Right atrium auricular region (tissue), 2 donors: ENCODE data around the gene TMPRSS6. TPM values are rescaled to one million over a fixed set of nuclear protein-coding genes. Genes with fewer than 3 reads are reported as not detected.

Experiments used
- DNase-seq: peaks from one replicate; pipeline ENCODE4 v3.0.0-alpha.2; 2019; ENCODE audit warnings: low spot score
- H3K27ac ChIP-seq, 2 donors: fragments of 200-600 bp; sonication (generic); 1 replicate in 1 of 2; 2 replicates in 1 of 2; pipeline ENCODE4 v1.5.1; 2016 to 2019
- H3K27me3 ChIP-seq, 2 donors: fragments of 200-600 bp; sonication (generic); one replicate each; pipeline versions ENCODE4 v1.5.1 to v1.6.0; 2017 to 2019
- H3K36me3 ChIP-seq: fragments of 200-600 bp; sonication (generic); one replicate; pipeline ENCODE4 v1.5.1; 2016
- H3K4me1 ChIP-seq, 2 donors: fragments of 200-600 bp; sonication (generic); one replicate each; pipeline versions ENCODE4 v1.5.1 to v1.6.0; 2017 to 2019
- H3K4me3 ChIP-seq, 2 donors: fragments of 200-600 bp; sonication (generic); 1 replicate in 1 of 2; 2 replicates in 1 of 2; pipeline ENCODE4 v1.5.1; 2017 to 2019; ENCODE audit warnings: mild to moderate bottlenecking in 1 of 2, moderate library complexity in 1 of 2
- H3K9me3 ChIP-seq, 2 donors: fragments of 200-600 bp; sonication (generic); one replicate each; pipeline ENCODE4 v1.5.1; 2019
- total RNA-seq, 2 donors: library from RNA; depleted of rRNA; stranded (reverse); fragments of >200 nt; gene quantifications; one replicate each; pipeline ENCODE4 v1.1.0, GENCODE V29; 2016
- TF ChIP-seq, protein P1 (sequence below), 2 donors: fragments of 200-600 bp; sonication (generic); IDR thresholded peaks; one replicate each; pipeline ENCODE4 v1.5.1; 2019; ENCODE audit warnings: antibody characterized with exemption in 2 of 2

TMPRSS6 gene
- total RNA-seq, 2 donors from 2014 or later, result not detected

DNA sequence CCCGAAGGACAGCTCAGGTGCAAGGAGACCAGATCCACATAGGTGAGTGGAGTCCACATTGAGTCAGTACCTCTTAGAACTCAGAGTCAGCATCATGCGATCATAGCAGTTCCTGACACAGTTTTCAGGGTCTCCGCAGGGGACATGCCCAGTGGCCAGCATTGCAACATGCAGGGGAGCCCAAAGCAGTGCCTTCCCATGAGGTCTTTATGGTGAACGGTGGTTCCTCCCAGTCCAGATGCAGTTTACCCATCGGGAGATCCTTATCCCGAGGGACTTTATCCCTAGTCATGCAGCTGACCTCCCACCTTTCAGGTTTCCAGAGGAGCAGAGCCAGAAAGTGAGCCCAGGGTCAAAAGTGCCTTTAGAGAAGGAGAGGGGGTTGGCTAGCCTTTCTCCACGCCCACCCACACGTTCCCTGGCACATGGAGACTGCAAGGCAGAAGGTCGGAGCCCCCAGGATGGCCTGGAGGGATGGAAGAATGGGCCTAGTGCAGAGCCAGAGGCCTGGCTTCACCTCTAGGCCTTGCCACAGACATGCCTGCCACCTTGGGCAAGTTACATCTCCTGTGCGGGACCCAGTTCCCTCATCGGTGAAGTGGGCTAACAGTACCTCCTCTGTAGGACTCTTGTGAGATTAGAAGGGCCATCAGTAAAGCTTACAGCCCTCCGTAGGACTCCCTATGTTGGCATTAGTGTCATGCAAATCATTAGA is 51.6 kb downstream of the TMPRSS6 start:
- no peak for DNase-seq
- TF ChIP-seq, protein P1, sequence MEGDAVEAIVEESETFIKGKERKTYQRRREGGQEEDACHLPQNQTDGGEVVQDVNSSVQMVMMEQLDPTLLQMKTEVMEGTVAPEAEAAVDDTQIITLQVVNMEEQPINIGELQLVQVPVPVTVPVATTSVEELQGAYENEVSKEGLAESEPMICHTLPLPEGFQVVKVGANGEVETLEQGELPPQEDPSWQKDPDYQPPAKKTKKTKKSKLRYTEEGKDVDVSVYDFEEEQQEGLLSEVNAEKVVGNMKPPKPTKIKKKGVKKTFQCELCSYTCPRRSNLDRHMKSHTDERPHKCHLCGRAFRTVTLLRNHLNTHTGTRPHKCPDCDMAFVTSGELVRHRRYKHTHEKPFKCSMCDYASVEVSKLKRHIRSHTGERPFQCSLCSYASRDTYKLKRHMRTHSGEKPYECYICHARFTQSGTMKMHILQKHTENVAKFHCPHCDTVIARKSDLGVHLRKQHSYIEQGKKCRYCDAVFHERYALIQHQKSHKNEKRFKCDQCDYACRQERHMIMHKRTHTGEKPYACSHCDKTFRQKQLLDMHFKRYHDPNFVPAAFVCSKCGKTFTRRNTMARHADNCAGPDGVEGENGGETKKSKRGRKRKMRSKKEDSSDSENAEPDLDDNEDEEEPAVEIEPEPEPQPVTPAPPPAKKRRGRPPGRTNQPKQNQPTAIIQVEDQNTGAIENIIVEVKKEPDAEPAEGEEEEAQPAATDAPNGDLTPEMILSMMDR (IDR thresholded peaks at IDR 0.05), result no peak
- Histone ChIP-seq H3K27me3 (no peaks in the 10 kb centered on the region), H3K4me3 (no peak overlapping the region), H3K27ac (no peak overlapping the region), H3K9me3 (no peaks in the 10 kb centered on the region), H3K36me3 (peaks cover 61% of the 10 kb centered on the region), H3K4me1 (peaks cover 0 to 14% of the 10 kb centered on the region in 2 donors)

DNA sequence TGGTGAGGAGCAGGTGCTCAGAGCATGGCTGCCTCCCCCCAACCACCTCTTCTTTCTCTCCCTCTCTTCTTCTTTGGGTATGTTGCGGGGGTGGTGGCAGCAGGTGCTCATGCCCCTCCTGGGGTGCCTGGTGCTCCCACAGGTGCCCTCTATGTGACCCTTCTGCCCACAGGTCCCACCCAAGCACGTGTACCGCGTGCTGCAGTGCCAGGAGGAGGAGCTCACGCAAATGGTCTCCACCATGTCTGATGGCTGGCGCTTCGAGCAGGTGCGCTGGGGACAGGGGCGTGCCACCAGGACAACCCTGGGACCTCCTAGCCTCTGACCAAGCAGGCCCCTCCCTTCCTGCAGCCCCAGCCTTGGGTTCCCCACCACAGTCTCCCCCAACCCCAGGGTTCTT is 52.3 kb downstream of the TMPRSS6 start:
- Histone ChIP-seq H3K9me3 (no peaks in the 10 kb centered on the region), H3K27ac (no peak overlapping the region), H3K4me3 (no peak overlapping the region), H3K27me3 (no peaks in the 10 kb centered on the region), H3K36me3 (peaks cover 61% of the 10 kb centered on the region), H3K4me1 (peaks cover 0 to 21% of the 10 kb centered on the region in 2 donors)
- TF ChIP-seq, protein P1 (IDR thresholded peaks at IDR 0.05), result no peak
- DNase-seq, result no peak

DNA sequence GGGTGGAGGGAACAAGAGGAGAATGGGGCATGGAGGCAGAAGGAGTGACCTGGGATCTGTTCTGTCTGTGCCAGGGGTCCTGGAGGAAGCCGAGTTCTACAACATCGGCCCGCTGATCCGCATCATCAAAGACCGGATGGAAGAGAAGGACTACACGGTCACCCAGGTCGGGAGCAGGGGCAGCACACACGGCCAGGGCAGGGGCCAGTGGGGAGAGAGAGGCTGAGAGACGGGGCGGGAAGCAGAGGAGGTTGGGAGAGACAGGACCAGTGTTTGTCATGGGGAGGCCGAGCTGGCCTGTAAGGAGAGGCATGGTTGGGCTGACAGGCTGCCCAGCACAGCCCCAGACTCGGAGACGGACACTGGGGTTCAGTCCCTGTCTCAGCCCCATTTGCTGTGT is 53.3 kb downstream of the TMPRSS6 start:
- TF ChIP-seq, protein P1 (IDR thresholded peaks at IDR 0.05), result no peak
- no peaks in the 10 kb centered on the region for H3K9me3 ChIP-seq
- H3K4me3 ChIP-seq, result no peak overlapping the region
- H3K27ac ChIP-seq, result no peak overlapping the region
- peaks cover 0 to 28% of the 10 kb centered on the region in 2 donors for H3K4me1 ChIP-seq
- peaks cover 59% of the 10 kb centered on the region for H3K36me3 ChIP-seq
- no peak for DNase-seq
- no peaks in the 10 kb centered on the region for H3K27me3 ChIP-seq

DNA sequence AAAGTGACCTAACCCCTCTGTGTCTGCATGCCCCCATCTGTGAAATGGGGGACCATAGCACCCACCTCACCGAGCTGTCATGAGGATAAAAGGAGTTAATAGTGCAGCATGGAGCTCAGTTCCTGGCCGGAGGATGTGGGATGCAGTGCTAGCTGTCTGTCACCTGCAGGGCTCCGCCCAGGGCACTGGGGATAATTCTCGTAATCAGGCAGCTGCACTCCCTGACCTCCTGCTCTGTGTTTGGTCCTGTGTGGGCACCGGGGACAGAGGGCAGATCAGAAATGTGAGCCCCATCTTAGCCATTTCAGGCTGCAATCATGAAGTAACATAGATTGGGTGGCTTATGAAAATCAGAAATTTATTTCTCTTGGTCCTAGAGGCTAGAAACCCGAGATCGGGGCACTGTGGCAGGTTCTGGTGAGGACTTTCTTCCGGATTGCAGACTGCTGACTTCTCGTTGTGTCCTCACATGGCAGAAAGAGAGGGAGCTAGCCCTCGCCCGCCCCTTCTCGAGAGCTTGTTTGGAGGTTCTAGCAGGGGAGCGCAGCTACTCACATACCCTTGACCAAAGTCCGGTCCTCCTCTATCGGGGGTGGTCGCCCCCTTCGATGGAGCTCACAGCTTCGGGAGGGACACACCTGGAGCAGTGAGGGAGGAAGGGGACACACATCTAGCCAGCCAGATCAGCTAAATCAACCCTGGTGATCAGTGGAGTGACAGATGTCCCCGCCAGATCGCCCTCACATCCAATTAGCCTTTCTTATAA is 54.7 kb downstream of the TMPRSS6 start:
- Histone ChIP-seq H3K27me3 (no peaks in the 10 kb centered on the region), H3K4me3 (no peak overlapping the region), H3K4me1 (peaks cover 0 to 32% of the 10 kb centered on the region in 2 donors), H3K27ac (no peak overlapping the region), H3K36me3 (peaks cover 47% of the 10 kb centered on the region), H3K9me3 (no peaks in the 10 kb centered on the region)
- DNase-seq, result no peak
- TF ChIP-seq, protein P1 (IDR thresholded peaks at IDR 0.05), result no peak

DNA sequence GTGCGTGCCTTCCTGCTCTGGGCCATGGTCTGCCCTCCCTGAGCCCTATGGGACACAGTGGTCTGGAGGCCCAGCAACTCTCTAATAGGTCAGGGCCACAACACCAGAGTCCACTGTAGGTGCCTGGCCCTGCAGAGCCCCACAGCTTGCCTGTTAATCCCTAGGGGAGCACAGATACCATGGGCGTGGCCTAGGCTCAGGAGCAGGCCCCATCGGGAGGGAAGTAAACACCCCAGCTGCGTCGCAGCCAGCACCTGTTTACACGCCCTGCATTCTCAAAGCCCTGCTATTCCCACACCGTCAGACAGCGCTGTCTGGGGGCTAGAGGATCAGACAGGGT is 55.5 kb downstream of the TMPRSS6 start:
- DNase-seq, result no peak
- TF ChIP-seq, protein P1 (IDR thresholded peaks at IDR 0.05), result no peak
- peaks cover 0 to 32% of the 10 kb centered on the region in 2 donors for H3K4me1 ChIP-seq
- no peaks in the 10 kb centered on the region for H3K27me3 ChIP-seq
- peak overlapping the region; percentile 75 to 80 for H3K27ac ChIP-seq
- H3K9me3 ChIP-seq, result no peaks in the 10 kb centered on the region
- H3K36me3 ChIP-seq, result peaks cover 41% of the 10 kb centered on the region
- no peak overlapping the region for H3K4me3 ChIP-seq
